Activated CD4-positive, alpha-beta T cell treated with anti-CD3 and anti-CD28 coated beads for 36 hours (primary cell): Measurements from ENCODE around the gene RND2. TPM values are rescaled to one million over a fixed set of nuclear protein-coding genes. Genes with fewer than 3 reads are reported as not detected.
A peak's percentile ranks its signal among the peaks of the same experiment; 100 is the strongest.

Experiments used
- ATAC-seq: fragments of 200-7000 bp; cut with Tn5 transposase; one replicate; pipeline ENCODE4 v1.10.0; 2021; ENCODE audit warnings: mild to moderate bottlenecking, moderate library complexity
- CTCF ChIA-PET: fragments of 350-600 bp; sonication (Branson Sonifier 250); formaldehyde crosslinking; loops from one replicate; lab custom pipeline; 2021; ENCODE audit warnings: antibody characterized with exemption; lab: Charles Lee
- POLR2A ChIA-PET: fragments of 350-600 bp; sonication (Branson Sonifier 250); formaldehyde crosslinking; loops from one replicate; lab custom pipeline; 2021; ENCODE audit warnings: antibody characterized with exemption, inconsistent platforms; lab: Charles Lee
- DNase-seq: peaks from one replicate; pipeline ENCODE4 v3.0.0-alpha.2; 2020
- H3K27ac Mint-ChIP-seq: one replicate; pipeline ENCODE4 v1.8.0; 2021; ENCODE audit warnings: mixed read lengths
- H3K27me3 Mint-ChIP-seq: one replicate; pipeline ENCODE4 v1.8.0; 2021; ENCODE audit warnings: mixed read lengths
- H3K36me3 Mint-ChIP-seq: one replicate; pipeline ENCODE4 v1.8.0; 2021; ENCODE audit warnings: low read depth, mixed read lengths
- H3K4me1 Mint-ChIP-seq: one replicate; pipeline ENCODE4 v1.8.0; 2021; ENCODE audit warnings: mixed read lengths
- H3K4me3 Mint-ChIP-seq: one replicate; pipeline ENCODE4 v1.8.0; 2021; ENCODE audit warnings: mild to moderate bottlenecking, moderate library complexity, mixed read lengths
- H3K9me3 Mint-ChIP-seq: one replicate; pipeline ENCODE4 v1.8.0; 2021; ENCODE audit warnings: low read depth, mixed read lengths
- intact Hi-C, 2 experiments: fragments of 100-400 bp; cut with DNase I in 1 of 2; cut with micrococcal nuclease in 1 of 2; formaldehyde crosslinking; loops; one replicate each; pipeline versions ENCODE4 v1.14.2 to v1.15.1; 2022 to 2024; cut with DNase I, micrococcal nuclease
- total RNA-seq, 2 experiments: library from RNA; stranded (reverse); gene quantifications; one replicate each; pipeline ENCODE4 v1.2.3, GENCODE V29; 2021

RND2 gene
- total RNA-seq, 2 experiments from 2014 or later = 0.05 to 0.16 TPM

- Mint-ChIP-seq H3K27ac (no peak overlapping the region), H3K27me3 (no peaks in the 10 kb centered on the region), H3K9me3 (no peaks in the 10 kb centered on the region), H3K4me3 (no peak overlapping the region), H3K36me3 (peaks cover 7% of the 10 kb centered on the region), H3K4me1 (peaks cover 26% of the 10 kb centered on the region)
- ATAC-seq (no peak), DNase-seq (no peak)
- intact Hi-C loops = no loop called here
- POLR2A ChIA-PET = no interaction called here
- CTCF ChIA-PET = no interaction called here
These were observed 6.1 kb upstream of the RND2 start for GRCh38 chr17:43018932-43019331.

- DNase-seq = no peak
- POLR2A ChIA-PET = no interaction called here
- Mint-ChIP-seq H3K9me3 (no peaks in the 10 kb centered on the region), H3K27me3 (no peaks in the 10 kb centered on the region), H3K36me3 (peaks cover 3% of the 10 kb centered on the region), H3K4me3 (no peak overlapping the region), H3K27ac (no peak overlapping the region), H3K4me1 (peaks cover 30% of the 10 kb centered on the region)
- CTCF ChIA-PET = no interaction called here
- no peak for ATAC-seq
- intact Hi-C loops = no loop called here
These were observed 5.6 kb upstream of the RND2 start for GRCh38 chr17:43019418-43019817.

GRCh38 chr17:43020030-43020621, 4.9 kb upstream of the RND2 start:
- Mint-ChIP-seq H3K27ac (no peak overlapping the region), H3K4me1 (peaks cover 35% of the 10 kb centered on the region), H3K36me3 (no peaks in the 10 kb centered on the region), H3K9me3 (no peaks in the 10 kb centered on the region), H3K4me3 (peak overlapping the region; percentile 81), H3K27me3 (no peaks in the 10 kb centered on the region)
- DNase-seq (no peak), ATAC-seq (no peak)
- intact Hi-C loops = loop anchor here in 1 of 2 experiments (5.0 kb wide), 3 partner anchors 317 to 462 kb away; partner anchors contain the start of genes DHX8 and PLEKHH3
- POLR2A ChIA-PET = interaction anchor here (1.1 kb wide), 1 partner anchor 348 kb away, joined by 5 read pairs; no protein-coding TSS in a partner anchor
- CTCF ChIA-PET = no interaction called here

GRCh38 chr17:43020789-43021740, 4.0 kb upstream of the RND2 start:
- Mint-ChIP-seq H3K27me3 (no peaks in the 10 kb centered on the region), H3K4me1 (peaks cover 37% of the 10 kb centered on the region), H3K36me3 (no peaks in the 10 kb centered on the region), H3K9me3 (no peaks in the 10 kb centered on the region), H3K27ac (no peak overlapping the region), H3K4me3 (peak overlapping the region; percentile 81)
- intact Hi-C loops = loop anchor here in 1 of 2 experiments (5.0 kb wide), 3 partner anchors 316 to 461 kb away; partner anchors contain the start of genes DHX8 and PLEKHH3
- DNase-seq (peak; percentile 30), ATAC-seq (no peak)
- POLR2A ChIA-PET = interaction anchor here (0.6 to 1.8 kb wide), 5 partner anchors 23 to 347 kb away, joined by 4 to 10 read pairs (median 5); partner anchors contain the start of genes RPL27 and VPS25
- CTCF ChIA-PET = interaction anchor here (0.5 to 2.5 kb wide), 2 partner anchors 23 to 93 kb away, joined by 3 to 10 read pairs; partner anchors contain the start of gene RPL27

- CTCF ChIA-PET = interaction anchor here (0.5 to 2.5 kb wide), 3 partner anchors 24 to 93 kb away, joined by 3 to 10 read pairs (median 3); partner anchors contain the start of gene RPL27
- peaks cover 37% of the 10 kb centered on the region for H3K4me1 Mint-ChIP-seq
- intact Hi-C loops = loop anchor here in 1 of 2 experiments (1.0 to 5.0 kb wide), 7 partner anchors 16 to 460 kb away; partner anchors contain the start of genes BRCA1, DHX8, IFI35 and PLEKHH3
- DNase-seq (peak; percentile 79), ATAC-seq (peak; percentile 55)
- no peaks in the 10 kb centered on the region for H3K9me3 Mint-ChIP-seq
- POLR2A ChIA-PET = interaction anchor here (1.5 to 1.8 kb wide), 2 partner anchors 24 to 293 kb away, joined by 4 to 10 read pairs; partner anchors contain the start of gene RPL27
- peak within 1 kb of the TSS; percentile 81 for H3K4me3 Mint-ChIP-seq
- no peaks in the 10 kb centered on the region for H3K36me3 Mint-ChIP-seq
- no peak within 1 kb of the TSS for H3K27ac Mint-ChIP-seq
- no peaks in the 10 kb centered on the region for H3K27me3 Mint-ChIP-seq
These were observed 3.1 kb upstream of the RND2 start, which contains the start of gene VAT1 for GRCh38 chr17:43021741-43022512. Gene VAT1 (minus strand): TSS chr17:43022385. CDS start chr17:43022322, 63 bp downstream.

GRCh38 chr17:43025290-43025657, 243 bp downstream of the RND2 start:
- H3K36me3 Mint-ChIP-seq = no peaks in the 10 kb centered on the region
- peak overlapping the region; percentile 61 for H3K4me3 Mint-ChIP-seq
- CTCF ChIA-PET = interaction anchor here (0.6 to 1.7 kb wide), 2 partner anchors 27 to 144 kb away, joined by 3 to 14 read pairs; partner anchors contain the start of gene RPL27
- ATAC-seq = peak; percentile 0
- H3K9me3 Mint-ChIP-seq = no peaks in the 10 kb centered on the region
- H3K27me3 Mint-ChIP-seq = no peaks in the 10 kb centered on the region
- POLR2A ChIA-PET = interaction anchor here (1.4 kb wide), 1 partner anchor 291 kb away, joined by 9 read pairs; no protein-coding TSS in a partner anchor
- no peak overlapping the region for H3K27ac Mint-ChIP-seq
- intact Hi-C loops = loop anchor here in 1 of 2 experiments (2.0 kb wide), 1 partner anchor 364 kb away; no protein-coding TSS in a partner anchor
- no peak for DNase-seq
- H3K4me1 Mint-ChIP-seq = peaks cover 20% of the 10 kb centered on the region

- no peaks in the 10 kb centered on the region for H3K27me3 Mint-ChIP-seq
- peak overlapping the region; percentile 61 for H3K4me3 Mint-ChIP-seq
- intact Hi-C loops = loop anchor here in 1 of 2 experiments (2.0 kb wide), 1 partner anchor 363 kb away; no protein-coding TSS in a partner anchor
- no peaks in the 10 kb centered on the region for H3K9me3 Mint-ChIP-seq
- peaks cover 15% of the 10 kb centered on the region for H3K4me1 Mint-ChIP-seq
- POLR2A ChIA-PET = no interaction called here
- no peak for ATAC-seq
- H3K27ac Mint-ChIP-seq = no peak overlapping the region
- CTCF ChIA-PET = interaction anchor here (0.7 kb wide), 2 partner anchors 15 to 348 kb away, joined by 3 read pairs; no protein-coding TSS in a partner anchor
- DNase-seq = no peak
- H3K36me3 Mint-ChIP-seq = no peaks in the 10 kb centered on the region
These were observed 921 bp downstream of the RND2 start for GRCh38 chr17:43025766-43026537.

GRCh38 chr17:43026595-43026994, 1.6 kb downstream of the RND2 start:
- no peaks in the 10 kb centered on the region for H3K36me3 Mint-ChIP-seq
- ATAC-seq (no peak), DNase-seq (no peak)
- no peak overlapping the region for H3K27ac Mint-ChIP-seq
- intact Hi-C loops = no loop called here
- H3K4me3 Mint-ChIP-seq = no peak overlapping the region
- peaks cover 11% of the 10 kb centered on the region for H3K4me1 Mint-ChIP-seq
- ChIA-PET POLR2A (no interaction called here), CTCF (interaction anchor here (0.7 kb wide), 2 partner anchors 15 to 349 kb away, joined by 3 read pairs; no protein-coding TSS in a partner anchor)
- H3K27me3 Mint-ChIP-seq = no peaks in the 10 kb centered on the region
- H3K9me3 Mint-ChIP-seq = no peaks in the 10 kb centered on the region

GRCh38 chr17:43027091-43028032, 2.3 kb downstream of the RND2 start:
- Mint-ChIP-seq H3K27ac (no peak overlapping the region), H3K4me3 (no peak overlapping the region), H3K27me3 (no peaks in the 10 kb centered on the region), H3K36me3 (no peaks in the 10 kb centered on the region), H3K4me1 (peaks cover 11% of the 10 kb centered on the region), H3K9me3 (no peaks in the 10 kb centered on the region)
- no peak for ATAC-seq
- no peak for DNase-seq
- intact Hi-C loops = no loop called here
- ChIA-PET POLR2A (no interaction called here), CTCF (no interaction called here)
